ENCODE data around the gene KMT5C.

The KMT5C gene

DNA sequence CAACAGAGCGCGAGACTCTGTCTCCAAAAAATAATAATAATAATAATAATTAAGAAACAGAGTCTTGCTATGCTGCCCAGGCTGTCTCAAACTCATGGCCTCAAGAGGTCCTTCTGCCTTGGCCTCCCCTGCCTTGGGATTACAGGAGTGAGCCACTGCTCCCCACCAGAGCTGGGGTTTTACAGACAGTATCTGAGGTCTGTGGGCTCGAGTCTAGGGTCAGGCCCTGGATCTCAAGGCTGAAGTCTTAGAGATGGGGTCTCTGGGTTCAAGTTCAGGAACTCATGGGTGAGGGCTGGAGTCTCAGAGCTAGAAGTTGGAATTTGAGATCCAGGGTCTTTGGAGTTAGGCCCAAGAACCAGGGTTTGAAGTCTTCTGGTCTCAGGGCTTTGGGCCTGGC, 27.1 kb downstream of the KMT5C start:
- TF ChIP-seq, protein P1, sequence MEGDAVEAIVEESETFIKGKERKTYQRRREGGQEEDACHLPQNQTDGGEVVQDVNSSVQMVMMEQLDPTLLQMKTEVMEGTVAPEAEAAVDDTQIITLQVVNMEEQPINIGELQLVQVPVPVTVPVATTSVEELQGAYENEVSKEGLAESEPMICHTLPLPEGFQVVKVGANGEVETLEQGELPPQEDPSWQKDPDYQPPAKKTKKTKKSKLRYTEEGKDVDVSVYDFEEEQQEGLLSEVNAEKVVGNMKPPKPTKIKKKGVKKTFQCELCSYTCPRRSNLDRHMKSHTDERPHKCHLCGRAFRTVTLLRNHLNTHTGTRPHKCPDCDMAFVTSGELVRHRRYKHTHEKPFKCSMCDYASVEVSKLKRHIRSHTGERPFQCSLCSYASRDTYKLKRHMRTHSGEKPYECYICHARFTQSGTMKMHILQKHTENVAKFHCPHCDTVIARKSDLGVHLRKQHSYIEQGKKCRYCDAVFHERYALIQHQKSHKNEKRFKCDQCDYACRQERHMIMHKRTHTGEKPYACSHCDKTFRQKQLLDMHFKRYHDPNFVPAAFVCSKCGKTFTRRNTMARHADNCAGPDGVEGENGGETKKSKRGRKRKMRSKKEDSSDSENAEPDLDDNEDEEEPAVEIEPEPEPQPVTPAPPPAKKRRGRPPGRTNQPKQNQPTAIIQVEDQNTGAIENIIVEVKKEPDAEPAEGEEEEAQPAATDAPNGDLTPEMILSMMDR (conservative IDR thresholded peaks at IDR 0.05): no peak
- no peak overlapping the region for H3K27ac ChIP-seq

DNA sequence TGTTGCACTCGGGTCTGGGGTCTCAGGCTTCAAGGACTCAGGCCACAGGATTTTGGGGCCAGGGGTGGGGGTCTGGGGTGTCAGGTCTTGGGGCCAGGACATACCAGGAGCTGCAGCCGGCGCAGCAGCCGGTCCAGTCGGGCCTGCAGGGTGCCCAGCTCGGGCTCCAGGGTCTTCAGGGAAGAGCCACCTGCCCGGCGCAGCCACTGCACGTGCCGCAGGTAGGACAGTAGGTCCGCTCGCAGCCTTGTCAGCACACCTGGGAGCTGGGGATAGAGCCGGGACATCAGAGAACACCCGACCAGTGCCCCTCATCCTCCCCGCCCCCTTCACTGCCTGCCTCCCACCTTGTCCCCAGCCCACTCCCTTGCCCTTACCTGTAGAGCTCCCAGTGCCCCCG, 28.4 kb downstream of the KMT5C start:
- TF ChIP-seq, protein P1 (conservative IDR thresholded peaks at IDR 0.05): no peak
- H3K27ac ChIP-seq: no peak overlapping the region

DNA sequence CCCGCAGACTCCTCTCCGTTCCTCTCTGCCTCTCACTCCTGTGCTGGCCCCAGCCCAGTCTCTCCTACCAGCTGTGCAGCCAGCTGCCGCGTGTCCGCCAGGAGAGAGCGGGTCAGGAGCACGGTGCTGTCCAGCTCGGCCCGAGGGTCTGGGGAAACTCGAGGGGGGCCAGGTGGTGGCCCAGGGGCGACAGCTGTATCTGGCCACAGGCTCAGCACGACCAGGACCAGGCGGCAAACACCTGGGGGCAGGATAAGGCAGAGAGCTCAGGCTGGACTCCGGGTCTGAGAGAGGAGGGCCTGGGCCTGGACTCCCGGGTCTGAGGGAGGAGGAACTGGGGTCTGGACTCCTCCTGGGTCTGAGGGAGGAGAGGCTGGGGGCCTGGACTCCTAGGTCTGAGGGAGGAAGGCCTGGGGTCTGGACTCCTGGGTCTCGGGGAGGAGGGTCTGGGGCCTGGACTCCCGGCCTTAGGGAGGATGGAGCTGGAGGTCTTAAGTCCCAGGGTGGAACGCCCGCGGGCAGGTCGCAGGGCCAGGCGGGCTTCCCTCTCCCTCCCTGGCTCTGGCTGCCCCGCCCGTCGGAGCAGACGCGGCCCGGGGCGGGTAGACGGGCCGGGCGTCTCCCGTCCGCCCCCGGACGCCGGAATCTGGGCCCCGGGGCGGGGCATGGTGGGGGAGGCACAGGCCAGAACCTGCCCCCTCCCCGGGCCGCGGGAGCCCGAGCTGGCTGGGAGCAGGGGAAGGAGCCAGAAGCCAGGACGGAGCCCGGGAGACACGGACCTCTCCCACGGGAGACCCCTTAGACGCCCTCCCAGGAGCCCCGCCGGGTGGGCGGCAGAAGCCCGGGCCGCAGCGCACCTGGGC, 29.3 kb downstream of the KMT5C start:
- TF ChIP-seq, protein P1 (conservative IDR thresholded peaks at IDR 0.05): no peak
- no peak overlapping the region for H3K27ac ChIP-seq

DNA sequence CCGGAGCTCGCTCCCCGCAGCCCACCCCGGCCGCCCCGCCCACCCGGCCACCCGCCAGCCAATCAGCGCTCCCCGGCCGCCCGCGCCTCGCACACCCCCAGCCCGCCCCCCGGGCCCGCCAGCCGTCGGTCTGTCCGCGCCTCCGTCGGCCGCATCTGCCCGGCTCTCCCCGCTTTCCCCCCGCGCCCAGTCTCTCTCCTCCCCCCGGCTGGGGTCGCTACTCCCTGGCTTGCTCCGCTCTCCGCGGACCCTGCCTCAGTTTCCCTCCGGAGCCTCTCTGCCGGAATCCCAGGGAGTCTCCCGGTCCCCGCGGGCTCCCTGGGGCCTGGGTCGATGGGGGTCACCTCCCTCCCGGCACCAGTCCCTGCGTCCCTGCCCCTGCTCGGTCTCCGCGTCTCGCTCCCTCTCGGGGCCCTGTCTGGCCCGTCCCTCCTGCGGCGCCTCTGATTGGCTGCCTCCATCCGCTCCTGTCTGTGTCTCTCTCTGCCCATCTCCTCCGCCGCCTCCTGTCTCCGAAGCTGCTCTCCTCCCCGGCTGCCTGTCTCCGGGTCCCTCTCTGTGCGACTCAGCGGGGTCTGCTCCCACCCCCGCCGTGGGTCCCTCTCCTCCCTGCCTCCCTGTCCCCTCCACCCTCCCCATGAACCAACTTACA, 30.1 kb downstream of the KMT5C start:
- no peak overlapping the region for H3K27ac ChIP-seq
- TF ChIP-seq, protein P1 (conservative IDR thresholded peaks at IDR 0.05): no peak

DNA sequence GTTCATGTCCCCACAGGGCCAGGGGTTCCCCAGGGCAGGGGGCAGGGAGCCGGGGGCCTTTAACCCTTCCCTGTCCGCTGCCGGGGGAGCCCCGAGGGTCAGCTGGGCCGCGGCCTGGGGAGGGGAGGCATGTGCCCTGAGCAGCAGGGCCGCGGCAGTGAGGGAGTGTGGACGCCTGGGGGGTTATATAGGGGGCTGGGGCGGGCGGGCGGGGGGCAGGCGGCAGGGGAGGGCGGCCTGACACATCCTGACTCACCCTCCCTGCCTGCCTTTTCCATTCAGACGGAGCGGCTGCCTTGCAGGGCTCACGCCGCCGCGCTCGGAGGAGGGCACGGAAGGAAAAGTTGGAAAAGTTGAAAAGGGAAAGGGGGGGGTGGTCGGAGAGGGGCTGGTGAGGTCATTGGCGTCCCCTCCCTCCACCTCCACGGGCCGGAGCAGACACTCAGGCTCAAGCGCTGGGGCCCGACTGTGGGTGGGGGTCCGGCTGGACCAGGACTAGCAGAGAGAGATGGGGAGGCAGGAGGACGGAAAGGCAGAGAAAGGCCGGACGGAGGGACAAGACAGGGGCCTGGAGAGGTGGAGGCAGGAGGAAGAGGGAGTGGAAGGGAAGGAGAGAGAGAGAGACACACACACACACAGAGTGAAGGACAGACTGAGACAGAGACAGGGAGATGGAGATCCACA, 30.8 kb downstream of the KMT5C start, which contains the start of gene IL11:
Gene IL11, minus strand, starts transcription at position 159 of the 684 bp plus-strand sequence. Its CDS starts 153 bp downstream, at position 6.
- no peak within 1 kb of the TSS for H3K27ac ChIP-seq

GRCh38 chr19:55372316-55373081, 32.8 kb downstream of the KMT5C start:
- no peak overlapping the region for H3K27ac ChIP-seq
- TF ChIP-seq, protein P1 (conservative IDR thresholded peaks at IDR 0.05): no peak

More for the DNA sequence above, 30.8 kb downstream of the KMT5C start, which contains the start of gene IL11:
- TF ChIP-seq, protein P1 (conservative IDR thresholded peaks at IDR 0.05): no peak

All from VCaP (cell line).